ENCODE data around the gene CIITA.
"Not testable (repeated sequence)": the region's sequence is repeated elsewhere in the genome, so short reads cannot be mapped to it uniquely, and the experiment has no call there.

DNA sequence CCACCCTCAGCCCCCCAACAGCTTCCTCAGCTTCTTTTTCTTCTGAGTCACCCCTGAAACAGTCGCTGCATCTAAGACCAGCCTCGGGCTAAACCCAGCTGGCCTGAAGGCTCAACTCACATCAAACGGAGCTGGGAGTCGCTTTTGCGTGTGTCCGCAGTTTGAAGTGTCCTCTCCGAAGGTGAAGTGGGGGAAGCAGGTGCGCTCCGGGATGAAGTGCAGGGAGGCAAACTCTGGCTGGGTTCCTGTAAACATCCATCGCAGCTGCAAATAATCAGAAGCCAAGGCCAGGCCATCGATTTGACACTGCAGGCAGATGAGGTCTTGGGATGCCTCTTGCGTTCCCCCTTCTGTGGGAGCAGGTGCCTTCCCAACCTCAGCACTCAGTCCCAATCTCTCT is 52.1 kb downstream of the CIITA start:
- TF ChIP-seq GABPA, POLR2AphosphoS5 (IDR thresholded peaks at IDR 0.05; ENCODE audit: low read depth): not testable (repeated sequence)
- TF ChIP-seq, protein P1, sequence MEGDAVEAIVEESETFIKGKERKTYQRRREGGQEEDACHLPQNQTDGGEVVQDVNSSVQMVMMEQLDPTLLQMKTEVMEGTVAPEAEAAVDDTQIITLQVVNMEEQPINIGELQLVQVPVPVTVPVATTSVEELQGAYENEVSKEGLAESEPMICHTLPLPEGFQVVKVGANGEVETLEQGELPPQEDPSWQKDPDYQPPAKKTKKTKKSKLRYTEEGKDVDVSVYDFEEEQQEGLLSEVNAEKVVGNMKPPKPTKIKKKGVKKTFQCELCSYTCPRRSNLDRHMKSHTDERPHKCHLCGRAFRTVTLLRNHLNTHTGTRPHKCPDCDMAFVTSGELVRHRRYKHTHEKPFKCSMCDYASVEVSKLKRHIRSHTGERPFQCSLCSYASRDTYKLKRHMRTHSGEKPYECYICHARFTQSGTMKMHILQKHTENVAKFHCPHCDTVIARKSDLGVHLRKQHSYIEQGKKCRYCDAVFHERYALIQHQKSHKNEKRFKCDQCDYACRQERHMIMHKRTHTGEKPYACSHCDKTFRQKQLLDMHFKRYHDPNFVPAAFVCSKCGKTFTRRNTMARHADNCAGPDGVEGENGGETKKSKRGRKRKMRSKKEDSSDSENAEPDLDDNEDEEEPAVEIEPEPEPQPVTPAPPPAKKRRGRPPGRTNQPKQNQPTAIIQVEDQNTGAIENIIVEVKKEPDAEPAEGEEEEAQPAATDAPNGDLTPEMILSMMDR (IDR thresholded peaks at IDR 0.05; ENCODE audit: insufficient read depth, low read length): not testable (repeated sequence)
- TF ChIP-seq, protein P2, sequence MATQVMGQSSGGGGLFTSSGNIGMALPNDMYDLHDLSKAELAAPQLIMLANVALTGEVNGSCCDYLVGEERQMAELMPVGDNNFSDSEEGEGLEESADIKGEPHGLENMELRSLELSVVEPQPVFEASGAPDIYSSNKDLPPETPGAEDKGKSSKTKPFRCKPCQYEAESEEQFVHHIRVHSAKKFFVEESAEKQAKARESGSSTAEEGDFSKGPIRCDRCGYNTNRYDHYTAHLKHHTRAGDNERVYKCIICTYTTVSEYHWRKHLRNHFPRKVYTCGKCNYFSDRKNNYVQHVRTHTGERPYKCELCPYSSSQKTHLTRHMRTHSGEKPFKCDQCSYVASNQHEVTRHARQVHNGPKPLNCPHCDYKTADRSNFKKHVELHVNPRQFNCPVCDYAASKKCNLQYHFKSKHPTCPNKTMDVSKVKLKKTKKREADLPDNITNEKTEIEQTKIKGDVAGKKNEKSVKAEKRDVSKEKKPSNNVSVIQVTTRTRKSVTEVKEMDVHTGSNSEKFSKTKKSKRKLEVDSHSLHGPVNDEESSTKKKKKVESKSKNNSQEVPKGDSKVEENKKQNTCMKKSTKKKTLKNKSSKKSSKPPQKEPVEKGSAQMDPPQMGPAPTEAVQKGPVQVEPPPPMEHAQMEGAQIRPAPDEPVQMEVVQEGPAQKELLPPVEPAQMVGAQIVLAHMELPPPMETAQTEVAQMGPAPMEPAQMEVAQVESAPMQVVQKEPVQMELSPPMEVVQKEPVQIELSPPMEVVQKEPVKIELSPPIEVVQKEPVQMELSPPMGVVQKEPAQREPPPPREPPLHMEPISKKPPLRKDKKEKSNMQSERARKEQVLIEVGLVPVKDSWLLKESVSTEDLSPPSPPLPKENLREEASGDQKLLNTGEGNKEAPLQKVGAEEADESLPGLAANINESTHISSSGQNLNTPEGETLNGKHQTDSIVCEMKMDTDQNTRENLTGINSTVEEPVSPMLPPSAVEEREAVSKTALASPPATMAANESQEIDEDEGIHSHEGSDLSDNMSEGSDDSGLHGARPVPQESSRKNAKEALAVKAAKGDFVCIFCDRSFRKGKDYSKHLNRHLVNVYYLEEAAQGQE (IDR thresholded peaks at IDR 0.05; ENCODE audit: insufficient replicate concordance, low read depth): not testable (repeated sequence)
